Transverse colon (tissue), 4 donors: ENCODE data around the gene INPP4B. TPM values are rescaled to one million over a fixed set of nuclear protein-coding genes. Genes with fewer than 3 reads are reported as not detected.

ENCODE experiments used
- DNase-seq: peaks from one replicate; pipeline ENCODE4 v3.0.0-alpha.2; 2019
- H3K27ac ChIP-seq, 4 donors: fragments of 200-600 bp; sonication (generic); 2 replicates each; pipeline ENCODE4 v1.5.1; 2016 to 2018; ENCODE audit warnings: inconsistent platforms in 4 of 4
- H3K27me3 ChIP-seq: fragments of 200-600 bp; sonication (generic); 2 replicates; pipeline ENCODE4 v1.5.1; 2017; ENCODE audit warnings: inconsistent platforms
- H3K36me3 ChIP-seq, 4 donors: fragments of 200-600 bp; sonication (generic); 2 replicates each; pipeline ENCODE4 v1.5.1; 2017 to 2019; ENCODE audit warnings: inconsistent platforms in 4 of 4
- H3K4me1 ChIP-seq, 4 donors: fragments of 200-600 bp; sonication (generic); 2 replicates each; pipeline ENCODE4 v1.5.1; 2017 to 2020; ENCODE audit warnings: inconsistent platforms in 4 of 4
- H3K4me3 ChIP-seq, 4 donors: fragments of 200-600 bp; sonication (generic); 1 replicate in 1 of 4; 2 replicates in 3 of 4; pipeline versions ENCODE4 v1.5.1 to v1.6.1; 2017 to 2019; ENCODE audit warnings: inconsistent platforms in 4 of 4
- H3K9me3 ChIP-seq, 2 donors: fragments of 200-600 bp; sonication (generic); 2 replicates each; pipeline ENCODE4 v1.5.1; 2017 to 2019; ENCODE audit warnings: inconsistent platforms in 2 of 2
- CTCF ChIP-seq, 5 experiments: fragments of 200-600 bp in 3 of 5; fragments of 450-650 bp in 2 of 5; sonication (generic) in 3 of 5; IDR thresholded peaks; 1 replicate in 2 of 5; 2 replicates in 3 of 5; pipeline ENCODE4 v1.5.1; 2016 to 2017; ENCODE audit warnings: antibody characterized with exemption in 5 of 5, inconsistent platforms in 3 of 5, mild to moderate bottlenecking in 2 of 5, moderate library complexity in 1 of 5
- EP300 ChIP-seq: sonication (generic); formaldehyde crosslinking; IDR thresholded peaks from one replicate; pipeline ENCODE4 v1.6.1; 2017; ENCODE audit warnings: antibody characterized with exemption, low read depth
- POLR2A ChIP-seq: fragments of 450-650 bp; IDR thresholded peaks from one replicate; pipeline ENCODE4 v1.6.1; 2016; ENCODE audit warnings: antibody characterized with exemption, mild to moderate bottlenecking, moderate library complexity
- POLR2AphosphoS5 ChIP-seq, 3 donors: sonication (generic); formaldehyde crosslinking; IDR thresholded peaks; one replicate each; pipeline ENCODE4 v1.6.1; 2016; ENCODE audit warnings: antibody characterized with exemption in 3 of 3
- WGBS, 2 donors: methylation state at CpG; one replicate each; pipeline ENCODE4 v1.1.5; 2018; ENCODE audit warnings: low coverage in 1 of 2; 5-methylcytosine and 5-hydroxymethylcytosine counted together
- in situ Hi-C, 4 donors: fragments of 200-750 bp; cut with MboI; loops; one replicate each; pipeline versions ENCODE4 v1.15.0 to v1.15.1; 2017; ENCODE audit warnings: low sequenced_read_pairs in 3 of 4, low pct_ligation_motif_present in 1 of 4, low pct_unique_long_range_greater_than_20kb in 1 of 4
- intact Hi-C: fragments of 100-400 bp; cut with DNase I; formaldehyde crosslinking; loops from one replicate; pipeline ENCODE4 v1.15.1; 2023; ENCODE audit warnings: low total_unique reads
- total RNA-seq, 4 donors: library from RNA; depleted of rRNA; stranded (reverse); fragments of >200 nt; gene quantifications; one replicate each; pipeline ENCODE4 v1.1.0, GENCODE V29; 2016

Gene INPP4B
- total RNA-seq, 4 donors from 2014 or later: 18.3 to 33.8 (median 31.4) TPM

GRCh38 chr4:142700531-142700930, 145.6 kb downstream of the INPP4B start:
- TF ChIP-seq POLR2AphosphoS5 (IDR thresholded peaks at IDR 0.05) (no peak), EP300 (no peak), CTCF (IDR thresholded peaks at IDR 0.05) (no peak), POLR2A (no peak)
- no peak for DNase-seq
- Histone ChIP-seq H3K4me3 (no peak overlapping the region), H3K27ac (no peak overlapping the region), H3K36me3 (no peaks in the 10 kb centered on the region), H3K9me3 (no peaks in the 10 kb centered on the region), H3K27me3 (no peaks in the 10 kb centered on the region), H3K4me1 (peaks cover 0 to 24% (median 3%) of the 10 kb centered on the region in 4 donors)
- intact Hi-C loops (no loop called here), in situ Hi-C loops (loop anchor here in 2 of 4 donors (25.0 kb wide), 2 partner anchors 338 to 563 kb away; no protein-coding TSS in a partner anchor)

- no peak overlapping the region for H3K4me3 ChIP-seq
- intact Hi-C loops: no loop called here
- H3K4me1 ChIP-seq: peaks cover 0 to 24% (median 3%) of the 10 kb centered on the region in 4 donors
- no peaks in the 10 kb centered on the region for H3K27me3 ChIP-seq
- no peak for DNase-seq
- no peaks in the 10 kb centered on the region for H3K36me3 ChIP-seq
- H3K9me3 ChIP-seq: no peaks in the 10 kb centered on the region
- in situ Hi-C loops: no loop called here
- 75 to 79% methylated on average over 1 of the region's 1 CpG for WGBS, 2 donors
- no peak overlapping the region for H3K27ac ChIP-seq
- TF ChIP-seq EP300: no peak
- no peak for TF ChIP-seq CTCF (IDR thresholded peaks at IDR 0.05)
- no peak for TF ChIP-seq POLR2AphosphoS5 (IDR thresholded peaks at IDR 0.05)
- TF ChIP-seq POLR2A: no peak
Observed at GRCh38 chr4:142698552-142698951, 147.5 kb downstream of the INPP4B start.

- H3K36me3 ChIP-seq: no peaks in the 10 kb centered on the region
- no peak for DNase-seq
- H3K27me3 ChIP-seq: no peaks in the 10 kb centered on the region
- intact Hi-C loops (no loop called here), in situ Hi-C loops (no loop called here)
- H3K4me3 ChIP-seq: no peak overlapping the region
- no peaks in the 10 kb centered on the region for H3K9me3 ChIP-seq
- TF ChIP-seq POLR2AphosphoS5 (IDR thresholded peaks at IDR 0.05) (no peak), POLR2A (no peak), CTCF (IDR thresholded peaks at IDR 0.05) (no peak), EP300 (no peak)
- no peak overlapping the region for H3K27ac ChIP-seq
- peaks cover 0 to 24% (median 3%) of the 10 kb centered on the region in 4 donors for H3K4me1 ChIP-seq
- whole genome bisulfite sequencing, 2 donors: 82 to 100% methylated on average over 1 of the region's 1 CpG
Observed at GRCh38 chr4:142697928-142698327, 148.2 kb downstream of the INPP4B start.

- no peak overlapping the region for H3K4me3 ChIP-seq
- H3K27ac ChIP-seq: no peak overlapping the region
- H3K4me1 ChIP-seq: peaks cover 0 to 24% (median 3%) of the 10 kb centered on the region in 4 donors
- intact Hi-C loops (no loop called here), in situ Hi-C loops (no loop called here)
- no peak for DNase-seq
- H3K27me3 ChIP-seq: no peaks in the 10 kb centered on the region
- no peaks in the 10 kb centered on the region for H3K36me3 ChIP-seq
- TF ChIP-seq CTCF (IDR thresholded peaks at IDR 0.05) (no peak), POLR2A (no peak), EP300 (no peak), POLR2AphosphoS5 (IDR thresholded peaks at IDR 0.05) (no peak)
- 30 to 35% methylated on average over 2 of the region's 2 CpGs for WGBS, 2 donors
- no peaks in the 10 kb centered on the region for H3K9me3 ChIP-seq
Observed at GRCh38 chr4:142697320-142697719, 148.8 kb downstream of the INPP4B start.
